Limb (tissue), 2 donors: Measurements from ENCODE around the gene SAT1.
A peak's percentile ranks its signal among the peaks of the same experiment; 100 is the strongest.

ENCODE experiments used
- DNase-seq, 2 donors: peaks; one replicate each; pipeline ENCODE4 v3.0.0-alpha.2; 2016; ENCODE audit errors: extremely low spot score in 2 of 2

SAT1 gene

GRCh38 chrX:23805389-23805788 is 22.4 kb downstream of the SAT1 start:
- no peak for DNase-seq

- no peak for DNase-seq
These were observed 27.3 kb downstream of the SAT1 start for GRCh38 chrX:23810279-23810678.

- no peak for DNase-seq
These were observed 28.2 kb downstream of the SAT1 start for GRCh38 chrX:23811108-23811651.

- no peak for DNase-seq
These were observed 28.7 kb downstream of the SAT1 start for GRCh38 chrX:23811656-23812055.

GRCh38 chrX:23813808-23814207 is 30.8 kb downstream of the SAT1 start:
- DNase-seq, result no peak

- DNase-seq, result no peak
These were observed 32.4 kb downstream of the SAT1 start for GRCh38 chrX:23815376-23815775.

- DNase-seq, result no peak
These were observed 33.2 kb downstream of the SAT1 start for GRCh38 chrX:23816179-23816578.

- no peak for DNase-seq
These were observed 35.0 kb downstream of the SAT1 start for GRCh38 chrX:23817979-23818336.

GRCh38 chrX:23819385-23820234 is 36.6 kb downstream of the SAT1 start:
- DNase-seq, result no peak

GRCh38 chrX:23820235-23820782 is 37.3 kb downstream of the SAT1 start:
- DNase-seq, result no peak

- no peak for DNase-seq
These were observed 38.9 kb downstream of the SAT1 start for GRCh38 chrX:23821847-23822246.

GRCh38 chrX:23822397-23822796 is 39.4 kb downstream of the SAT1 start:
- peak in 1 of 2 donors; percentile 18 for DNase-seq

- DNase-seq, result no peak
These were observed 39.9 kb downstream of the SAT1 start for GRCh38 chrX:23822841-23823240.

- no peak for DNase-seq
These were observed 42.7 kb downstream of the SAT1 start for GRCh38 chrX:23825675-23826074.

GRCh38 chrX:23826216-23826615 is 43.2 kb downstream of the SAT1 start:
- no peak for DNase-seq

GRCh38 chrX:23826653-23827052 is 43.7 kb downstream of the SAT1 start:
- no peak for DNase-seq

- no peak for DNase-seq
These were observed 45.9 kb downstream of the SAT1 start for GRCh38 chrX:23828881-23829280.

GRCh38 chrX:23832721-23833120 is 49.7 kb downstream of the SAT1 start:
- DNase-seq, result no peak
